PFSK-1 (cell line): Measurements from ENCODE around the gene CDHR5.

Experiments
- POLR2AphosphoS5 ChIP-seq: IDR thresholded peaks from 2 replicates; pipeline ENCODE4 v1.6.1; 2012; ENCODE audit warnings: low read depth, mild to moderate bottlenecking, control low read depth, low read length, moderate library complexity
- TF ChIP-seq, protein P1 (sequence below), 2 experiments: IDR thresholded peaks; 2 replicates each; pipeline versions ENCODE4 v1.6.1 to v1.8.0; 2011 to 2012; ENCODE audit warnings: low read depth in 2 of 2, low read length in 2 of 2, control low read depth in 1 of 2, inconsistent platforms in 1 of 2, mild to moderate bottlenecking in 1 of 2, moderate library complexity in 1 of 2; ENCODE audit not compliant: insufficient read depth in 1 of 2

DNA sequence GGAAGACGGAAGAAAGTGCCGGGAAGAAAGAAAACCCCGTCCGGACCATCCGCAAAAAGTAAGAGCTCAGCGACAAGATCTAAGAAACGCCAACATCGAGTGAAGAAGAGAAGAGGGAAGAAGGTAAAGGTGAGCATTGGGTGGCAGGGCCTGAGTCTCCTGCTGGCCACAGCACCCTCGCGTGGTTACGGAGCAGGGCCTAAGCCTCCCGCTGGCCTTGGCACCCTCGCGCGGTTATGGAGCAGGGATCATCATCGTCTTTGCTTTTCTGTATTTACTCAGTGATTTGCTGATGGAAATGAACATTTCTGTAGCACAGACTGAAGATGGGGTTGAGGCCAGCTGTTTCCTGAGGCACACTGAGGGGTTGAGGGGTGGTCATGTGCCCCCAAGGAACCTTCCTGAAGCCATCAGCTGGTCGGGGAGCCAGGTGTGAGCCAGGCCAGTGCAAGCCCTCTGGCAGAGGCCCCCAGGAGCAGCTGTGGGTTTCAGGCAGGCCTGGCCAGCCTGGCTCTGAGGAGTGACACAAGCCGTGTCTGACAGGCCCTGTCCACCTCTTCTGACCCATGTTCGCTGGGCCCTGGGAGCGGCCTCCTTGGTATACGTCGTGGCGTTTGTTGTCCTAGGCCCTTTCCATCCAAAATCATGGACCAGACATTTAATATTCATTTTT lies 23.0 kb downstream of the CDHR5 start:
- TF ChIP-seq POLR2AphosphoS5 = no peak
- TF ChIP-seq, protein P1, sequence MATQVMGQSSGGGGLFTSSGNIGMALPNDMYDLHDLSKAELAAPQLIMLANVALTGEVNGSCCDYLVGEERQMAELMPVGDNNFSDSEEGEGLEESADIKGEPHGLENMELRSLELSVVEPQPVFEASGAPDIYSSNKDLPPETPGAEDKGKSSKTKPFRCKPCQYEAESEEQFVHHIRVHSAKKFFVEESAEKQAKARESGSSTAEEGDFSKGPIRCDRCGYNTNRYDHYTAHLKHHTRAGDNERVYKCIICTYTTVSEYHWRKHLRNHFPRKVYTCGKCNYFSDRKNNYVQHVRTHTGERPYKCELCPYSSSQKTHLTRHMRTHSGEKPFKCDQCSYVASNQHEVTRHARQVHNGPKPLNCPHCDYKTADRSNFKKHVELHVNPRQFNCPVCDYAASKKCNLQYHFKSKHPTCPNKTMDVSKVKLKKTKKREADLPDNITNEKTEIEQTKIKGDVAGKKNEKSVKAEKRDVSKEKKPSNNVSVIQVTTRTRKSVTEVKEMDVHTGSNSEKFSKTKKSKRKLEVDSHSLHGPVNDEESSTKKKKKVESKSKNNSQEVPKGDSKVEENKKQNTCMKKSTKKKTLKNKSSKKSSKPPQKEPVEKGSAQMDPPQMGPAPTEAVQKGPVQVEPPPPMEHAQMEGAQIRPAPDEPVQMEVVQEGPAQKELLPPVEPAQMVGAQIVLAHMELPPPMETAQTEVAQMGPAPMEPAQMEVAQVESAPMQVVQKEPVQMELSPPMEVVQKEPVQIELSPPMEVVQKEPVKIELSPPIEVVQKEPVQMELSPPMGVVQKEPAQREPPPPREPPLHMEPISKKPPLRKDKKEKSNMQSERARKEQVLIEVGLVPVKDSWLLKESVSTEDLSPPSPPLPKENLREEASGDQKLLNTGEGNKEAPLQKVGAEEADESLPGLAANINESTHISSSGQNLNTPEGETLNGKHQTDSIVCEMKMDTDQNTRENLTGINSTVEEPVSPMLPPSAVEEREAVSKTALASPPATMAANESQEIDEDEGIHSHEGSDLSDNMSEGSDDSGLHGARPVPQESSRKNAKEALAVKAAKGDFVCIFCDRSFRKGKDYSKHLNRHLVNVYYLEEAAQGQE (IDR thresholded peaks at IDR 0.05; ENCODE audit: insufficient read depth in 1 of 2, low read depth in 2 of 2, low read length in 2 of 2) = no peak
